Ishikawa (cell line): Measurements from ENCODE around the gene PIP5K1C.

Experiments used
- CEBPB ChIP-seq: IDR thresholded peaks from 2 replicates; pipeline ENCODE4 v1.6.1; 2012
- CREB1 ChIP-seq: IDR thresholded peaks from 2 replicates; pipeline ENCODE4 v1.6.1; 2012; ENCODE audit warnings: low read depth
- EGR1 ChIP-seq: IDR thresholded peaks from 2 replicates; pipeline ENCODE4 v1.6.1; 2012
- EP300 ChIP-seq: IDR thresholded peaks from 2 replicates; pipeline ENCODE4 v1.6.1; 2012; ENCODE audit warnings: borderline replicate concordance
- FOXM1 ChIP-seq: IDR thresholded peaks from 2 replicates; pipeline ENCODE4 v1.6.1; 2012; ENCODE audit warnings: low read depth, borderline replicate concordance
- NFIC ChIP-seq: IDR thresholded peaks from 2 replicates; pipeline ENCODE4 v1.6.1; 2012
- RAD21 ChIP-seq: IDR thresholded peaks from 2 replicates; pipeline ENCODE4 v1.6.1; 2012; ENCODE audit warnings: low read depth
- TAF1 ChIP-seq: IDR thresholded peaks from 2 replicates; pipeline ENCODE4 v1.6.1; 2012; ENCODE audit warnings: low read depth, mild to moderate bottlenecking
- TCF12 ChIP-seq: IDR thresholded peaks from 2 replicates; pipeline ENCODE4 v1.6.1; 2012; ENCODE audit warnings: low read depth
- TEAD4 ChIP-seq: IDR thresholded peaks from 2 replicates; pipeline ENCODE4 v1.6.1; 2012
- YY1 ChIP-seq: IDR thresholded peaks from 2 replicates; pipeline ENCODE4 v1.6.1; 2012; ENCODE audit warnings: low read depth
- ZBTB7A ChIP-seq: IDR thresholded peaks from 2 replicates; pipeline ENCODE4 v1.6.1; 2012; ENCODE audit warnings: low read depth
- TF ChIP-seq, protein P1 (sequence below): IDR thresholded peaks from 2 replicates; pipeline ENCODE4 v1.6.1; 2012
- TF ChIP-seq, protein P2 (sequence below): IDR thresholded peaks from 2 replicates; pipeline ENCODE4 v1.6.1; 2012
- TF ChIP-seq, protein P3 (sequence below): IDR thresholded peaks from 2 replicates; pipeline ENCODE4 v1.6.1; 2012; ENCODE audit warnings: low read depth, mild to moderate bottlenecking

Gene PIP5K1C

DNA sequence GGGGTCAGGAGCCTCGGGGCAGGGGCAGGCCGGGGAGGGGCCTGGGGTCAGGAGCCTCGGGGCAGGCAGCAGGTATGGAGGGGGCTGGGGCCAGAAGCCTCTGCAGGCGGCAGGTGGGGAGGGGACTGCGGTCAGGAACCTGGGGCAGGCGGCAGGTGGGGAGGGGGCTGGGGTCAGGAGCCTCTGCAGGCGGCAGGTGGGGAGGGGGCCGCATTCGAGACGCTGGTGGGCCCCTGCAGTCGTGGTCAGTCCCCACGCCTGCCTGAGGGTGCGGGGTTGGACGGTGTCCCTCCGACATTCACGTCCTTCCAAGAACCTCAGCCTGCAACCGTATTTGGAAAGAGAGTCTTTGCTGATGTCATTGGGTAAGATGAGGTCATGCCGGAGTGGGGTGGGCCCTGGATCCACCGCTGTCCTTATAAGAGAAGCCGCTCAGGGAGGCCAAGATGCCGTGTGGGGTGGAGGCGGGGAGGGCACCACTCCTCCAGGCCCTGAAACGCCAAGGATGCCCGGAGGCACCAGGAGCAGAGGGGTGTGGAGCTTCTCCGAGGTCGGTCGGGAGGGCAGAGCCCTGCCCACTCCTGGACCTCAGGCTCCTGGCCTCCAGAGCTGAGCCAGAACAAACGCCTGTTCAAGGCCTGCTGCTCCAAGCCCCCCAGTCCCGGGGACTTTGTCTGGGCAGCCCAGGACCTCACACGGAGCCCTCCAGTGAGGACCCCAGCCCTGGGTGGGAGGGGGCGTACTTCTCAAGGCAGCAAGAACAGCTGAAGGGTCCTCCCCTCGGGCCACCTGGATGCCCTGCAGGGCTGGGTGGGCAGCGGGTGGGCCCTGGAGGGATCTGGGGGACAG lies 30.1 kb downstream of the PIP5K1C start:
- TF ChIP-seq RAD21, result no peak
- TF ChIP-seq FOXM1, result no peak
- no peak for TF ChIP-seq CREB1

DNA sequence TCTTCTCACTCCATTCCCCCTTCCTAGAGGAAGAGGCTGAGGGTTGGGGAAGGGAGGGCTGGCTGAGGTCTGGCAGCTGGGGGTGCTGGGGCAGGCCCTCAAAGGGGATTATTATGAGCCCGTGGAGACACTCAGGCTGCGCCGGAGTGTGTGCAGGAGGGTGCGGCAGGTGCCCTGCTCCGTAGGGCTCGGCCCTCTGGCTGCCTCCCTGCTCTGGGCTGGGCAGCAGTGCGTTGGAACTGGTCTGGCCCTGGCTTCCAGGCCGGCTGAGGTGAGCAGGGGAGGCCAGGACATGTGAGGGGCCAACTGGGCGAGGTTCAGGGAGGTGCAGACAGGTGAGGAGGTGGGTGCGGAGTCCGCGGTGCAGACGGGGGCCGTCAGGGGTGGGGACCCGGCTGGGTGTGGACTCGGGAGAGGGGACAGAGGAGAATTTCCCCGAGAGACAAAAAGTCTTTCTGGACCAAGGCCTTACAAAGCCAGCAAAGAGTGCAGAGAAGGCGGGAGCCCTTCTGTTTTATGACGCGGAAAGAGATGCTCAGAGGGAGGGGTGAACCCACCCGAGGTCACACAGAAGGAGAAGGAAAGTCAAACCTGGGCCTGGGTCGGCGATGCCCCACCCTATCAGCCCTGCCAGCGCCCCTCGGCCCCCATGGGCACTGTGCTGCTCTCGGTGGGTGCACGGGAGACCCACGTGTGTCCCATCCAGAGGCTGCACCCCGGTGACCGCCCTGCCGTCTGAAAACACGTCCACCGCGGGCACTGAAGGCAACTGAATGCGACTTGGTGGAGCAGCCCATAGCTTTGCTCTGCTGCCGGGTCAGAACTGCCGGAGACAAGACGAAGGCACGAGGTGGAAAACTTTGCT lies 31.0 kb downstream of the PIP5K1C start:
- TF ChIP-seq, protein P1, sequence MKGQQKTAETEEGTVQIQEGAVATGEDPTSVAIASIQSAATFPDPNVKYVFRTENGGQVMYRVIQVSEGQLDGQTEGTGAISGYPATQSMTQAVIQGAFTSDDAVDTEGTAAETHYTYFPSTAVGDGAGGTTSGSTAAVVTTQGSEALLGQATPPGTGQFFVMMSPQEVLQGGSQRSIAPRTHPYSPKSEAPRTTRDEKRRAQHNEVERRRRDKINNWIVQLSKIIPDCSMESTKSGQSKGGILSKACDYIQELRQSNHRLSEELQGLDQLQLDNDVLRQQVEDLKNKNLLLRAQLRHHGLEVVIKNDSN, result no peak
- no peak for TF ChIP-seq TCF12
- no peak for TF ChIP-seq TEAD4
- TF ChIP-seq TAF1, result no peak
- no peak for TF ChIP-seq EP300
- TF ChIP-seq, protein P2, sequence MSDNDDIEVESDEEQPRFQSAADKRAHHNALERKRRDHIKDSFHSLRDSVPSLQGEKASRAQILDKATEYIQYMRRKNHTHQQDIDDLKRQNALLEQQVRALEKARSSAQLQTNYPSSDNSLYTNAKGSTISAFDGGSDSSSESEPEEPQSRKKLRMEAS, result no peak
- TF ChIP-seq, protein P3, sequence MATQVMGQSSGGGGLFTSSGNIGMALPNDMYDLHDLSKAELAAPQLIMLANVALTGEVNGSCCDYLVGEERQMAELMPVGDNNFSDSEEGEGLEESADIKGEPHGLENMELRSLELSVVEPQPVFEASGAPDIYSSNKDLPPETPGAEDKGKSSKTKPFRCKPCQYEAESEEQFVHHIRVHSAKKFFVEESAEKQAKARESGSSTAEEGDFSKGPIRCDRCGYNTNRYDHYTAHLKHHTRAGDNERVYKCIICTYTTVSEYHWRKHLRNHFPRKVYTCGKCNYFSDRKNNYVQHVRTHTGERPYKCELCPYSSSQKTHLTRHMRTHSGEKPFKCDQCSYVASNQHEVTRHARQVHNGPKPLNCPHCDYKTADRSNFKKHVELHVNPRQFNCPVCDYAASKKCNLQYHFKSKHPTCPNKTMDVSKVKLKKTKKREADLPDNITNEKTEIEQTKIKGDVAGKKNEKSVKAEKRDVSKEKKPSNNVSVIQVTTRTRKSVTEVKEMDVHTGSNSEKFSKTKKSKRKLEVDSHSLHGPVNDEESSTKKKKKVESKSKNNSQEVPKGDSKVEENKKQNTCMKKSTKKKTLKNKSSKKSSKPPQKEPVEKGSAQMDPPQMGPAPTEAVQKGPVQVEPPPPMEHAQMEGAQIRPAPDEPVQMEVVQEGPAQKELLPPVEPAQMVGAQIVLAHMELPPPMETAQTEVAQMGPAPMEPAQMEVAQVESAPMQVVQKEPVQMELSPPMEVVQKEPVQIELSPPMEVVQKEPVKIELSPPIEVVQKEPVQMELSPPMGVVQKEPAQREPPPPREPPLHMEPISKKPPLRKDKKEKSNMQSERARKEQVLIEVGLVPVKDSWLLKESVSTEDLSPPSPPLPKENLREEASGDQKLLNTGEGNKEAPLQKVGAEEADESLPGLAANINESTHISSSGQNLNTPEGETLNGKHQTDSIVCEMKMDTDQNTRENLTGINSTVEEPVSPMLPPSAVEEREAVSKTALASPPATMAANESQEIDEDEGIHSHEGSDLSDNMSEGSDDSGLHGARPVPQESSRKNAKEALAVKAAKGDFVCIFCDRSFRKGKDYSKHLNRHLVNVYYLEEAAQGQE, result no peak
- TF ChIP-seq ZBTB7A, result no peak
- no peak for TF ChIP-seq CREB1
- no peak for TF ChIP-seq NFIC
- TF ChIP-seq YY1, result no peak
- no peak for TF ChIP-seq EGR1
- TF ChIP-seq CEBPB, result no peak
- TF ChIP-seq RAD21, result no peak
- TF ChIP-seq FOXM1, result no peak

DNA sequence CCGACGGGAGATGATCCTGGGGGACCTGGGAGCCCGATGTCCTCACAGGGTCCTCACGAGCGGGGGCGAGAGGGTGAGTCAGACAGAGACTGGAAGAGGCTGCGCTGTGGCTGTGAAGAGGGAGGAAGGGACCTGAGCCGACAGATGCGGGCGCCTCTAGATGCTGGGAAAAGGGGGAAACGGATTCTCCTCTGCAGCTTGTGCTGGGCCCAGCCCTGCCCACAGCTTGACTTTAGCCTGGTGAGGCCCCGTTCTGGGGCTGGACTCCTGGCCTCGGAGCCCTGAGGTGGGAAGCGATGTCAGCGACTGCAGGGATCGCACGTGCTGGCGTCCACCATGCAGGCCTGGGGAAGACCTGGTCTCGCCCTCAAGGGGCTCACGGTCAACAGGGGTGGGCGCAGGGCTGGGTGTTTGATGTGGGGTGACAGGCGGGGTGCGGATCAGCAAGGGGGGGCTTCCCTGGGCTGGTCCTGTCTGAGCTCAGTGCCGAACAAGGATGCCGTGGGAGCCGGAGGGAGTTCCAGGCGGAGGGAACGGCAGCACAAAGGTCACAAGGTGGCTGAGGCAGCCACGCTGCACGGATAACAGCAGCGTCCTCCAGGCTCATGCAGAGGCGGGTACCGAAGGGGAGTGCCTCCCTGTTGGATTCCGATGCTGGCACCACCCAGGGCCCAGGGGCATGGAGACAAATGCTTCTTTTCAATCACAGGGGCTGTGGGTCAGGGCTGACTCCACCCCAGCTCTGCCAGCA lies 31.8 kb downstream of the PIP5K1C start:
- TF ChIP-seq, protein P2, result no peak
- TF ChIP-seq TEAD4 (no peak), TAF1 (no peak), NFIC (no peak), YY1 (no peak), CEBPB (no peak), FOXM1 (no peak), TCF12 (no peak), ZBTB7A (no peak), EGR1 (no peak)
- TF ChIP-seq, protein P1, result no peak

DNA sequence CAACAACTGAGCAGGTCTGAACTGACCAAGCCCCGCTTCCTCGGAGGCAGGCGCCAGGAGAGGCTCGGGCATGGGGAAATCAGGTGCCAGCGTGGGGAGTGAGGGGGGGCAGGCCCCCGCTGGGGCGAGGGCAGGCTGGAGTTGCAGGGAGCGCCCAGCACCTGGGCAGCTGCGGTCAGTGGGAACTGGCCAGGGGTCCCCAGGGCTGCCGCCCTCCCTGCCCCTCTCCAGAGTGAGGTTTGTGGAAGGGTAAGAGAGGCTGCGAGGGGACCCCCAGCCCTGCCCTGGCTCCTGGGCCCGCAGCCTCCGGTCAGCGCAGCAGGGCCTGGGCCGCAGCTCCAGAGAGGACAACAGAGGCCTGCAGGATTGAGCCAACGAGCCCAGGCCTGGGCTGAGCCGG lies 32.5 kb downstream of the PIP5K1C start:
- TF ChIP-seq CEBPB, result no peak
- TF ChIP-seq, protein P3, result no peak
- no peak for TF ChIP-seq TCF12

DNA sequence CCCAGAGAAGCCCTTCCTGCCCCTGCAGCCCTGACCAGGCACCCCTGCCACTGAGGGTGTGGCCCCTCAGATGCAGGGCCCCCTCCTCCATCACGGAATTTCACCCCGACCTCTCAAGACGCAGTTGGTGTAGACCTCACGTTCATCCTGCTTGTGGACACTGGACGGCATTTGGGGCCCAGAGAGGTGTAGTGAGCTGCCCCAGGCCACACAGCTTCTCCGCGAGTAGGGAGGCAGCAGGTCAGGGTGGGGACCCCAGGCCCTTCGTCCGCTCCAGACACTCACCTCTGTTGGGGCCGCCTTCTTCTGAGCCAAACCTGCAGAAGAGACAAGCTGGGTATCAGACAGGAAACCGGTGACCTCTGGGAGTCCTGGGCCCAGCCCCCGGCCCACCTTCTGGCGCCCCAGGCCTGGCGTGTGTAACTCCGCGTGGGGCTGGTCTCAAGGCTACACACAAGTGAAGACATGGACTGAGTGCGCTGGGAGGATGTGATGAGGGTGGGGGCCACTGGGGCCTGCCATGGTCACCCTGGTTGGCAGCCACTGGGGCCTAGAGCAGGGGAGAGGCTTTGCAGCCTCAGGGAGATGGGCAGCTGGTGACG lies 33.1 kb downstream of the PIP5K1C start:
- TF ChIP-seq RAD21, result no peak
- no peak for TF ChIP-seq YY1
